HG03060 (cell line): ENCODE data around the gene PLEKHG5.
"Not testable (repeated sequence)": the region's sequence is repeated elsewhere in the genome, so short reads cannot be mapped to it uniquely, and the experiment has no call there.

Experiments used
- ATAC-seq: cut with Tn5 transposase; IDR thresholded peaks from one replicate; pipeline ENCODE4 v1.9.1; 2021; ENCODE audit warnings: low read depth, moderate number of reproducible peaks; ENCODE audit not compliant: unreplicated experiment

PLEKHG5 gene

GRCh38 chr1:6431645-6432579, 59.6 kb downstream of the PLEKHG5 start:
- ATAC-seq: not testable (repeated sequence)

- ATAC-seq: not testable (repeated sequence)
Observed at GRCh38 chr1:6429660-6430411, 61.6 kb downstream of the PLEKHG5 start.

- not testable (repeated sequence) for ATAC-seq
Observed at GRCh38 chr1:6428453-6428852, 63.0 kb downstream of the PLEKHG5 start.

GRCh38 chr1:6427441-6428390, 63.8 kb downstream of the PLEKHG5 start:
- no peak for ATAC-seq

GRCh38 chr1:6426972-6427350, 64.5 kb downstream of the PLEKHG5 start:
- no peak for ATAC-seq

- no peak for ATAC-seq
Observed at GRCh38 chr1:6426277-6426971, 65.0 kb downstream of the PLEKHG5 start.

GRCh38 chr1:6425658-6426057, 65.8 kb downstream of the PLEKHG5 start:
- no peak for ATAC-seq

GRCh38 chr1:6424619-6425593, 66.6 kb downstream of the PLEKHG5 start, which contains the start of gene ESPN:
Gene ESPN (plus strand): TSS chr1:6424776. CDS start chr1:6424956, 180 bp downstream.
- ATAC-seq: no peak

- ATAC-seq: no peak
Observed at GRCh38 chr1:6424000-6424565, 67.4 kb downstream of the PLEKHG5 start.

GRCh38 chr1:6423321-6423999, 68.0 kb downstream of the PLEKHG5 start:
- no peak for ATAC-seq

- no peak for ATAC-seq
Observed at GRCh38 chr1:6421266-6421665, 70.2 kb downstream of the PLEKHG5 start.

GRCh38 chr1:6420454-6421042, 70.9 kb downstream of the PLEKHG5 start:
- ATAC-seq: no peak

- no peak for ATAC-seq
Observed at GRCh38 chr1:6419804-6420453, 71.5 kb downstream of the PLEKHG5 start, which contains the start of gene HES2. Gene HES2 (minus strand): TSS chr1:6419919. CDS start chr1:6419820, 99 bp downstream.

GRCh38 chr1:6419397-6419803, 72.1 kb downstream of the PLEKHG5 start:
- ATAC-seq: no peak

- ATAC-seq: no peak
Observed at GRCh38 chr1:6418668-6419396, 72.6 kb downstream of the PLEKHG5 start.
